Measurements from ENCODE around the gene TMEM126A. TPM values are rescaled to one million over a fixed set of nuclear protein-coding genes. Genes with fewer than 3 reads are reported as not detected.
"Not testable (repeated sequence)": the region's sequence is repeated elsewhere in the genome, so short reads cannot be mapped to it uniquely, and the experiment has no call there.

Gene TMEM126A
- polyA plus RNA-seq, 1 donor = 30.2 TPM

GRCh38 chr11:85661972-85662664 is 14.4 kb downstream of the TMEM126A start:
- no peak for DNase-seq

GRCh38 chr11:85663080-85663752 is 15.4 kb downstream of the TMEM126A start:
- no peak for DNase-seq

DNA sequence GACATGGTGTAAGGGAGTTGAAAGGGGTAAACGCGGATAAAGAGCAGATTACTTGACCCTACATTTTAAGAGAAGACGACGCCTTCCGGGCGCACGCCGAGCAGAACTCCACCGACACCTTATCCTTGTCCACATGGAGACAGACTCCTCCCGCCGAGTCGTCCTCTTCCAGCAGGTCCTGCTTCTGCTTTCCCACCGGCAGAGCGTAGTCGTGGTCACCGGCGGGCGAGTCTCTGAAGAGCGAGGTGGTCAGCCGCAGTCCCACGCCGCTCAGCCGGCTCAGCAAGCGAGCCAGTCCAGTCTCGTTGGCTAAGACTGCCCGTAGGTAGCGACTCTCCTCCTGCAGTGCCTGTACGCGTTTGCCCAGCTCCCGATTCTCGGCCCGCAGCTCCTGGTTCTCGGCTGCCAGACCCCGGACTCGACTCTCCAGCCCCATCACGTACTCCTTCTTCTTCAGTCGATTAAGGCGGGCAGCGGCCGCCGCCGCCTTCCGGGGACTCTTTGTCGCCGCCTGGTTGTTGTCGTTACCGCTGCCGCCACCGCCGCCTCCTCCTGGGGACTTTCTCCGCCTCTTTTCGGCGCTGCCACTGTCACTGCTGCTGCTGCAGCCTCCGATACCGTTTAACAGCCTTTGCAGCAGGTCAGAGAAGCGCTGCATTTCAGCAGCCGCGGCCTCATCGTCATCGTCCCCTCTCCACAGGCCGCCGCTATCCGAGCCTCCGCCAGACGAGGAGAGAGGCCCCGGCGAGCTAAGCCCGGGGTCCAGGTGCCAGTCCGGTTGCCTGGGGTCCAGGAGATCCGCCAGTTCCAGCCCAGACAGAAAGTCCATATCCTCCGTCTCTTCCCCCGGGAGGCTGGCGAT is 16.2 kb downstream of the TMEM126A start:
- peak; percentile 77 for DNase-seq

- DNase-seq = peak; percentile 97
Measured at GRCh38 chr11:85664615-85665481, 17.1 kb downstream of the TMEM126A start, which contains the start of gene CREBZF. Gene CREBZF (minus strand): TSS chr11:85665129. CDS start chr11:85664875, 254 bp downstream.

DNA sequence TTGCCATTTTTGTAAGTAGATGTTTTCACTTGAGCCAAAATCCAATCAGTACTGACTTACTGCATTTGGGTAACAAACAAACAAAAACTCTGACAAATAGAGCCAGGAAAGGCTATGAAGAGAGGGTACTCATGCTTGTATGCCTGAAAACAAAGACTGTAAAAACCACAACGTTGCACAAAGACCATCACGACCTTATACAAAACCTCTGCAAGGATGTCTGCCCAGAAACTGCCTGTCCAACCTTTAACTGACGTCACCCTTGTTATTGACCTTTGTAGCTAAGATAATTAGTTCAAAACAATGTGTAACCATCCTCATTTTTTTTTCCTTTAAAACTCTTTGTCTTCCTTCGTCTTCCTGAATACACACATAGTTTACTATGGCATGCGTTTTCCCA is 18.0 kb downstream of the TMEM126A start:
- no peak for DNase-seq

GRCh38 chr11:85666687-85667086 is 18.9 kb downstream of the TMEM126A start:
- no peak for DNase-seq

GRCh38 chr11:85668157-85668556 is 20.4 kb downstream of the TMEM126A start:
- no peak for DNase-seq

DNA sequence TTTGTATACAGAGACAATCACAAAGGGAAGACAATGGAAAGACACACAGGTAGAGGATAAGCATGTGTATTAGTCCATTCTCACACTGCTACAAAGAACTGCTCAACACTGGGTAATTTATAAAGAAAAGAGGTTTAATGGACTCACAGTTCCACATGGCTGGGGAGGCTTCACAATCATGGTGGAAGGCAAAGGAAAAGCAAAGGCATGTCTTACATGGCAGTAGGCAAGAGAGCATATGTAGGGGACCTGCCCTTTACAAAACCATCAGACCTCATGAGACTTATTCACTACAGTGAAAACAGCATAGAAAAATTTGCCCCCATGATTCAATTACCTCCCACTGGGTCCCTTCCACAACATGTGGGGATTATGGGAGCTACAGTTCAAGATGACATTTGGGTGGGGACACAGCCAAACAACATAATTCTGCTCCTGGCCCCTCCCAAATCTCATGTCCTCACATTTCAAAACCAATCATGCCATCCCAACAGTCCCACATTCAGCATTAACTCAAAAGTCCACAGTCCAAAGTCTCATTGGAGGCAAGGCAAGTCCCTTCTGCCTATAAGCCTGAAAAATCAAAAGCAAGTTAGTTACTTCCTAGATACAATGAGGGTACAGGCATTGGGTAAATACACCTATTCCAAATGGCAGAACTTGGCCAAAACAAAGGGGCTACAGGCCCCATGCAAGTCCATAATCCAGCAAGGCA is 23.3 kb downstream of the TMEM126A start:
- not testable (repeated sequence) for DNase-seq

DNA sequence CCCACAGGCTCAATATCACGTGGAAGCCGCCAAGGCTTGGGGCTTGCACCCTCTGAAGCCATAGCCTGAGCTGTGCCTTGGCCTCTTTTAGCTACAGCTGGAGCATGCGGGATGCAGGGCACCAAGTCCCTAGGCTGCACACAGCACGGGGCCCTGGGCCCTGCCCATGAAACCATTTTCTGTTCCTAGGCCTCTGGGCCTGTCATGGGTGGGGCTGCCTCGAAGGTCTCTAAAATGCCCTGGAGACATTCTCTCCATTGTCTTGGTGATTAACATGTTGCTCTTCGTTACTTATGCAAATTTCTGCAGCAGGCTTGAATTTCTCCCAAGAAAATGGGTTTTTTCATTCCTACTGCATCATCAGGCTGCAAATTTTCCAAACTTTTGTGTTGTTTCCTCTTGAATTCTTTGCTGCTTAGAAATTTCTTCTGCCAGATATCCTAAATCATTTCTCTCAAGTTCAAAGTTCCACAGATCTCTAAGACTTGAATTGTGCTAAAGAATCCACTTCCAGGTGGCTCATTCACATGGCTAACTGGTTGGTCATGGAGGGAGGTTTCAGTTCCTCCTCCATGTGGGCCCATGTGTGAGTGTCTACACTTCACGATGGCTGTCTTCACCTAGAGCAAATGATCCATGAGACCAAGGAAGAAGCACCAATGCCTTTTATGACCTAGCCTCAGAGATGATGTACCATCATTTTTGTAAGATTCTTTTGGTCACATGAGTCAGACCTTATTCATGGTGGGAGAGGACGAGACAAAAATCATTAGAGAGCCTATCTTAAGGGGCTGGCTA is 24.5 kb downstream of the TMEM126A start:
- DNase-seq = no peak

GRCh38 chr11:85673393-85673792 is 25.6 kb downstream of the TMEM126A start:
- no peak for DNase-seq

DNA sequence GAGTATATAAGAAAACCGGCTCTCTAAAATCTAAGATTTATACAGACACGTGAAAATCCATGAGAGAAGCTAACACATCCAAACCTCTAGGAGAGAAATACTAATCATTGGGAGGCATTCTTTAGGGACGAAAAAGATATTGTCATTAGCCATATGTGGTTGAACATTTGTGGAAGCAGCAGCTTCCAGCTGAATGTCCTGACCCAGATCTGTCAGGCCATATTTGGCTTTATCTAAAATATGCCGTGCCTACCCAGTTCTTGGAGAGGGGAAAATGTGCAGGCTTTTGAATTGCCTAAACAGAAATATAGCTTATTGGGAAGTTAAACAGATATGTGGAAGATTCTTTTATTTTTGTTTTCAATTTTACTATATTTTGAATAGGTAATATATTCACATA is 31.8 kb downstream of the TMEM126A start:
- no peak for DNase-seq

DNA sequence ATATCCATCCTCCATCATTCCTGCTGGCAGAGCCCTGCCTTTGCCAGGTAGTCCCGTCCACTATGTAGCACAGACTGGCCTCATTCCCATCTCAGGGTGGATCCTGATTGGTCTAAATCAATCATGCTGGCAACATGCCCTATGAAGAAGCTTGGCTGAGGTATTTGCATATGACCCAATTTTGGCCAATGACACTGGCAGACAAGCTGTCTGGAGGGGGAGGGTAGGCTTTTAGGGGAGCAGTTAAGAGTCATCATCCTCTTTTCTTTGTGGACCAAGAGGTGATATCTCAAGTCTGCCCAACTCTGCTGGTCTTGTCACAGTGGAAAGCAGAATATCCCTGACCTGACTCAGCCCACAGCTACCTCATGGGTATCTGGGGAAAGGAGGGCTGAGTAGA is 33.1 kb downstream of the TMEM126A start:
- DNase-seq = no peak

- DNase-seq = peak; percentile 79
Measured at GRCh38 chr11:85682330-85683305, 34.9 kb downstream of the TMEM126A start.

DNA sequence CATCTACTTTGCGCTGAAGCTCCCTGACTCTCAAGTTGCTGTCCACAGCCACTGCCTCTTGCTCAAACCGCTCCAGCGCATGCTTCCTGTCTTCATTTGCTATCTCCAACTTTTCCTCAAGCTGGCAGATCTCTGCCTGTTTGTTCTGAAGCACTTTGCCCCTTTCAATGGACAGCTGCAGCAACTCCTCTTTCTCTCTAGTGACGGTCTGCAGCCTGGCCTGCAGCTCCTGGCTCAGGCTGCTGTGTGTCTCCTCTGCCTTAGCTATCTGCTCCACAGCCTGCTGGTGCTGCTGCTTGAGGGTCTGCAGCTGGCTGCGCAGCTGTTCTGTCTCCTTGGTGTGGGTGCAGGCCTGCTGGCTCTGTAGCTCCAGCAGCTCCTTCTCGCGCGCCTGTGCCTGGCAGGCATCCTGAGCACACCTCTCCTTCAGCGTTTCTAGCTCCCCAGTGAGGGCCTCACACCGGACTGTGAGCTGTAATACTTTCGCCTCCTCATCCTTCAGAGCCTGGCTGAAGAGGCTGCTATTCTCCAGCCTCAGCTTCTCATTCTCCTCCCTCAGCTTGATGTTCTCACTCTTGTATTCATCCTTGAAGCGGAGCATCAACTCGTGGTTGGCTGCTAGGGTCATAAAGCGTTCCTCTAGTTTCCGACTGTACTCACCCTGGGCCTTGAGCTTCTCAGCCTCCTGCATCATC is 37.5 kb downstream of the TMEM126A start:
- DNase-seq = peak; percentile 54

- peak; percentile 91 for DNase-seq
Measured at GRCh38 chr11:85685820-85686459, 38.2 kb downstream of the TMEM126A start, which contains the start of gene CCDC89. Gene CCDC89 (minus strand): TSS chr11:85686195. CDS start chr11:85686130, 65 bp downstream.

DNA sequence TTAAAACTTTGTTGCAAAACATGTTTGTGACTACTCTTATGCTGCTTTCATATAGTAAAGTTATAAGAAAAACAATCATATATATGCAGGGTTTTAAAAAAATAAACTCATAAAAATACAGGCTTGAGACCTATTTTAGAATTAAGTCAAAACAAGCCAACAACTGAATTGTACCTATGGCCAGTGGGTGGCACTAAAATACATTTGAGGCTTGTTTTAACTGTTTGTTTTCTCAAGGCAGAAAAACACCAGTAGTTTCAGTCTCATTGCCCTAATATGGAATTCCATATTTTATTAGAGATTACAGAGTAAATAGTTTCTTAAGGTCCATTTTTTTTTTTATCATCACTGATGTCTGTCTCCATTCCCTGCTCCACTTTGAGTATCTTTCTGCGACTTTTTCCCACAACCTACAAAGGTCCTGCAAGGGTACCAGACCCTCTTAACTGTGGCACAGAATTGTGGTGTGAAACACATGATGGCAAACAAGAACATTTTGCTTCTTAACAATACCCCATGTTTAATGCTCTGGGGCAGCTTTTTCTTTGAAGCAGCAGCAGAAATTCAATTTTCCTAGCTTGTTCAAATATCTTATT is 46.7 kb downstream of the TMEM126A start:
- DNase-seq = no peak

DNA sequence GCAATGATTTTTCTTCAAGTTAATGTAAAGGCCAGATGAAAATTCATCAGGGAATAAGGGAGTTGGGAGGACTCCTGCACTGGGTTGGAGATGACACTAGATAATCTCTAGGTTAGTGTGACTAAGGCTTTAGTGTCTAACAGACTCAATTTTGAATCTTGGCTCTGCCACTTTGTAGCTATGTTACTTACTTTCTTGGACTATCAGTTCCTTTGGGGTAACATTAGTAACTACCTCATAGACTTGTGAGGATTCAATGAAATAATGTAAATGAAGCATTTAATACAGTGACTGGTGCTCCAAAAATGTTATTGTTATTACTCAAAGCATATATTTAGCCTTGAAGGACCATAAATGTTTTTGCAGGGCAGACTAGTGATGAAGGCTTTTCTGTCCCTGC is 47.8 kb downstream of the TMEM126A start:
- no peak for DNase-seq

DNA sequence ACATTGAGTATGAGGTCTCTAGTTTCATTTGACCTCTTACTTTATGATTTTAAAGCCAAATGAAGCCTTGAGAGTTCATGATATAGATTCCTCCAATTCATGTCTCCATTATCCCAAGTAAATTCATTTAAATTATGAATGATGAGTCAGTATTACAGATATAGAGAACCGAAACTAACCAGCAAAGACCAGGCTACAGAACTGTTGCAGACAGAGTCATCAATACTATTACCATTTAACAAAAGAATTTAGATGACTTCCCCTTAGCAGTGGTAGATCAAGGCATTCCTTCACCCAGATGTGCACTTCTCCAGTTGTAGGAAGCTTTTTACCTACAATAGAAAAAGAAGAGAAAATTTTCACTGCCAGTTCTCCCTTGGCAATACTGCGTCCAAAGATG is 50.0 kb downstream of the TMEM126A start:
- no peak for DNase-seq

All from hindlimb muscle (tissue), 1 donor.